A673 (cell line): Measurements from ENCODE around the gene ZDHHC11.
"Not testable (repeated sequence)": the region's sequence is repeated elsewhere in the genome, so short reads cannot be mapped to it uniquely, and the experiment has no call there.

Source experiments
- CTCF ChIP-seq: fragments of 300-800, 200-600 bp; sonication (generic); conservative IDR thresholded peaks from 2 replicates; pipeline ENCODE4 v1.5.1; 2017; ENCODE audit warnings: low read depth, mild to moderate bottlenecking, antibody characterized with exemption, low read length, moderate library complexity, mixed read lengths
- EZH2 ChIP-seq: fragments of 200-600 bp; sonication (generic); IDR thresholded peaks from 2 replicates; pipeline ENCODE4 v1.6.1; 2017; ENCODE audit warnings: borderline replicate concordance, low read depth, mild to moderate bottlenecking, mixed read lengths, antibody characterized with exemption, low read length; ENCODE audit not compliant: poor library complexity, severe bottlenecking

GRCh38 chr5:846602-847091 is 4.1 kb downstream of the ZDHHC11 start:
- not testable (repeated sequence) for TF ChIP-seq CTCF, EZH2
